Measurements from ENCODE around the gene CNGA2.

The CNGA2 gene

DNA sequence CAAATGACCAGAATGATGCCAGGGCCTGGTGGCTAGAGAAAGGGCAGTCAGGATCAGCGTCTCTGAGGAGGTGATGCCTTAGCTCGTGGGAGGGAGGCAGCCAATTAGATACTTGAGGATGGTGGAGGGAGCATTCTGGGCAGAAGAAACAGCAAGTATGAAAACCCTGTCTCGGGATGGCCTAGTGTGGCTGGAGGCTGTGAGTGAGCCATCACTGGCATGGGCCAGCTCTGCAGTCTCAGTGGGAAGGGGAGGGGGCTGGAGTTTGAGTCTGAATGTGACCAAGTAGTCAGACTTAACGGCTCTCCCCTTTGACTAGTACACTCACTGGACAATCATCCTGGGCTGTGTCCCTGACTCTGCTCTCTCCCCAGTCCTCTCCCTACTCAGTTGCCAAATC lies 7.1 kb downstream of the CNGA2 start:
- Histone ChIP-seq H3K9ac (ENCODE audit: low read depth, low read length) (no peak overlapping the region), H3K4me2 (ENCODE audit: insufficient read depth, low read length) (no peak overlapping the region), H4K20me1 (ENCODE audit: insufficient read depth, low read length) (no peaks in the 10 kb centered on the region), H3K9me3 (ENCODE audit: insufficient read depth, low read length, severe bottlenecking) (no peaks in the 10 kb centered on the region), H3K27ac (ENCODE audit: low read length) (no peak overlapping the region), H3K4me1 (ENCODE audit: insufficient read depth, low read length) (no peaks in the 10 kb centered on the region), H3K4me3 (ENCODE audit: low read depth in 1 of 2, low read length in 2 of 2) (no peak overlapping the region), H2AFZ (ENCODE audit: low read depth, low read length) (no peak overlapping the region), H3K27me3 (ENCODE audit: insufficient read depth, low read length, poor library complexity) (no peaks in the 10 kb centered on the region), H3K79me2 (ENCODE audit: insufficient read depth, low read length) (no peaks in the 10 kb centered on the region), H3K36me3 (ENCODE audit: insufficient read depth, low read length) (no peaks in the 10 kb centered on the region)
- ATAC-seq (ENCODE audit: insufficient read depth, low read depth) (no peak), DNase-seq (no peak)
- no peak for TF ChIP-seq EZH2 (IDR thresholded peaks at IDR 0.05; ENCODE audit: borderline replicate concordance, low read depth, low read length, severe bottlenecking)
- TF ChIP-seq, protein P1, sequence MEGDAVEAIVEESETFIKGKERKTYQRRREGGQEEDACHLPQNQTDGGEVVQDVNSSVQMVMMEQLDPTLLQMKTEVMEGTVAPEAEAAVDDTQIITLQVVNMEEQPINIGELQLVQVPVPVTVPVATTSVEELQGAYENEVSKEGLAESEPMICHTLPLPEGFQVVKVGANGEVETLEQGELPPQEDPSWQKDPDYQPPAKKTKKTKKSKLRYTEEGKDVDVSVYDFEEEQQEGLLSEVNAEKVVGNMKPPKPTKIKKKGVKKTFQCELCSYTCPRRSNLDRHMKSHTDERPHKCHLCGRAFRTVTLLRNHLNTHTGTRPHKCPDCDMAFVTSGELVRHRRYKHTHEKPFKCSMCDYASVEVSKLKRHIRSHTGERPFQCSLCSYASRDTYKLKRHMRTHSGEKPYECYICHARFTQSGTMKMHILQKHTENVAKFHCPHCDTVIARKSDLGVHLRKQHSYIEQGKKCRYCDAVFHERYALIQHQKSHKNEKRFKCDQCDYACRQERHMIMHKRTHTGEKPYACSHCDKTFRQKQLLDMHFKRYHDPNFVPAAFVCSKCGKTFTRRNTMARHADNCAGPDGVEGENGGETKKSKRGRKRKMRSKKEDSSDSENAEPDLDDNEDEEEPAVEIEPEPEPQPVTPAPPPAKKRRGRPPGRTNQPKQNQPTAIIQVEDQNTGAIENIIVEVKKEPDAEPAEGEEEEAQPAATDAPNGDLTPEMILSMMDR (IDR thresholded peaks at IDR 0.05; ENCODE audit: borderline replicate concordance, extremely low read depth, low read length, poor library complexity, severe bottlenecking): no peak

DNA sequence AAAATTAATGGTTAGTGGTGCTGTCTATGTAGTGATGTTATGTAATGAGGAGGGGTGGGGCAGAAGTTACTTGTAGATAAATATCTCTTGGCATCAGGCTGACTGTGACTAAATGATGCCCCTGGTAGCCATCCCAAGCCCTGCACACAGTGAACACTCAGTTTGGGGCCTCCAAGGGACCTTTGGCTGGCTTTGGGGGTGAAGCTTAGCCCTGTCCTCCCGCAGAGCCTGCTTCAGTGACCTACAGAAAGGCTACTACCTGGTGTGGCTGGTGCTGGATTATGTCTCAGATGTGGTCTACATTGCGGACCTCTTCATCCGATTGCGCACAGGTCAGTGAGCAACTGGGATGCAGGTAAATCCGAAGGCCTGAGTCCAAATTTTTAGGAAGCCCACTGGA lies 7.8 kb downstream of the CNGA2 start:
- no peaks in the 10 kb centered on the region for H3K4me1 ChIP-seq (ENCODE audit: insufficient read depth, low read length)
- TF ChIP-seq, protein P1 (IDR thresholded peaks at IDR 0.05; ENCODE audit: borderline replicate concordance, extremely low read depth, low read length, poor library complexity, severe bottlenecking): no peak
- TF ChIP-seq EZH2 (IDR thresholded peaks at IDR 0.05; ENCODE audit: borderline replicate concordance, low read depth, low read length, severe bottlenecking): no peak
- no peaks in the 10 kb centered on the region for H3K79me2 ChIP-seq (ENCODE audit: insufficient read depth, low read length)
- H3K27ac ChIP-seq (ENCODE audit: low read length): no peak overlapping the region
- no peak overlapping the region for H3K4me2 ChIP-seq (ENCODE audit: insufficient read depth, low read length)
- no peaks in the 10 kb centered on the region for H3K36me3 ChIP-seq (ENCODE audit: insufficient read depth, low read length)
- no peaks in the 10 kb centered on the region for H3K27me3 ChIP-seq (ENCODE audit: insufficient read depth, low read length, poor library complexity)
- no peak overlapping the region for H3K4me3 ChIP-seq (ENCODE audit: low read depth in 1 of 2, low read length in 2 of 2)
- no peak overlapping the region for H2AFZ ChIP-seq (ENCODE audit: low read depth, low read length)
- H3K9me3 ChIP-seq (ENCODE audit: insufficient read depth, low read length, severe bottlenecking): no peaks in the 10 kb centered on the region
- ATAC-seq (ENCODE audit: insufficient read depth, low read depth) (no peak), DNase-seq (no peak)
- no peaks in the 10 kb centered on the region for H4K20me1 ChIP-seq (ENCODE audit: insufficient read depth, low read length)
- no peak overlapping the region for H3K9ac ChIP-seq (ENCODE audit: low read depth, low read length)

DNA sequence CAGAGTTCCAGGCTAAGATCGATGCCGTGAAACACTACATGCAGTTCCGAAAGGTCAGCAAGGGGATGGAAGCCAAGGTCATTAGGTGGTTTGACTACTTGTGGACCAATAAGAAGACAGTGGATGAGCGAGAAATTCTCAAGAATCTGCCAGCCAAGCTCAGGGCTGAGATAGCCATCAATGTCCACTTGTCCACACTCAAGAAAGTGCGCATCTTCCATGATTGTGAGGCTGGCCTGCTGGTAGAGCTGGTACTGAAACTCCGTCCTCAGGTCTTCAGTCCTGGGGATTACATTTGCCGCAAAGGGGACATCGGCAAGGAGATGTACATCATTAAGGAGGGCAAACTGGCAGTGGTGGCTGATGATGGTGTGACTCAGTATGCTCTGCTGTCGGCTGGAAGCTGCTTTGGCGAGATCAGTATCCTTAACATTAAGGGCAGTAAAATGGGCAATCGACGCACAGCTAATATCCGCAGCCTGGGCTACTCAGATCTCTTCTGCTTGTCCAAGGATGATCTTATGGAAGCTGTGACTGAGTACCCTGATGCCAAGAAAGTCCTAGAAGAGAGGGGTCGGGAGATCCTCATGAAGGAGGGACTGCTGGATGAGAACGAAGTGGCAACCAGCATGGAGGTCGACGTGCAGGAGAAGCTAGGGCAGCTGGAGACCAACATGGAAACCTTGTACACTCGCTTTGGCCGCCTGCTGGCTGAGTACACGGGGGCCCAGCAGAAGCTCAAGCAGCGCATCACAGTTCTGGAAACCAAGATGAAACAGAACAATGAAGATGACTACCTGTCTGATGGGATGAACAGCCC lies 9.3 kb downstream of the CNGA2 start:
- H3K9me3 ChIP-seq (ENCODE audit: insufficient read depth, low read length, severe bottlenecking): no peaks in the 10 kb centered on the region
- no peaks in the 10 kb centered on the region for H3K79me2 ChIP-seq (ENCODE audit: insufficient read depth, low read length)
- no peak overlapping the region for H3K27ac ChIP-seq (ENCODE audit: low read length)
- DNase-seq: no peak
- H3K9ac ChIP-seq (ENCODE audit: low read depth, low read length): no peak overlapping the region
- H4K20me1 ChIP-seq (ENCODE audit: insufficient read depth, low read length): no peaks in the 10 kb centered on the region
- H2AFZ ChIP-seq (ENCODE audit: low read depth, low read length): no peak overlapping the region
- no peak overlapping the region for H3K4me3 ChIP-seq (ENCODE audit: low read depth in 1 of 2, low read length in 2 of 2)
- H3K4me2 ChIP-seq (ENCODE audit: insufficient read depth, low read length): no peak overlapping the region
- no peaks in the 10 kb centered on the region for H3K36me3 ChIP-seq (ENCODE audit: insufficient read depth, low read length)
- TF ChIP-seq, protein P1 (IDR thresholded peaks at IDR 0.05; ENCODE audit: borderline replicate concordance, extremely low read depth, low read length, poor library complexity, severe bottlenecking): no peak
- TF ChIP-seq EZH2 (IDR thresholded peaks at IDR 0.05; ENCODE audit: borderline replicate concordance, low read depth, low read length, severe bottlenecking): no peak
- no peak for ATAC-seq (ENCODE audit: insufficient read depth, low read depth)
- H3K27me3 ChIP-seq (ENCODE audit: insufficient read depth, low read length, poor library complexity): no peaks in the 10 kb centered on the region
- H3K4me1 ChIP-seq (ENCODE audit: insufficient read depth, low read length): no peaks in the 10 kb centered on the region
